GM06990 (cell line): ENCODE data around the gene CMTR1.
A peak's percentile ranks its signal among the peaks of the same experiment; 100 is the strongest.

Experiments
- DNase-seq: peaks from one replicate; pipeline ENCODE4 v3.0.0-alpha.2; 2011; ENCODE audit not compliant: insufficient read length; ENCODE audit errors: extremely low read depth
- H3K27me3 ChIP-seq: replicated peaks from 2 replicates; pipeline ENCODE4 v1.6.0; 2011; ENCODE audit warnings: low read length; ENCODE audit not compliant: control insufficient read depth, insufficient read depth
- H3K36me3 ChIP-seq: 2 replicates; pipeline ENCODE4 v1.5.1; 2011; ENCODE audit warnings: low read length; ENCODE audit not compliant: control insufficient read depth, insufficient read depth
- H3K4me3 ChIP-seq: replicated peaks from 2 replicates; pipeline ENCODE4 v1.5.1; 2011; ENCODE audit warnings: low read depth, mild to moderate bottlenecking, control low read depth, low read length
- TF ChIP-seq, protein P1 (sequence below): IDR thresholded peaks from 2 replicates; pipeline ENCODE4 v1.5.1; 2011; ENCODE audit warnings: low read length, control low read depth, mild to moderate bottlenecking, inconsistent platforms; ENCODE audit not compliant: insufficient read depth, poor library complexity, severe bottlenecking

The CMTR1 gene

DNA sequence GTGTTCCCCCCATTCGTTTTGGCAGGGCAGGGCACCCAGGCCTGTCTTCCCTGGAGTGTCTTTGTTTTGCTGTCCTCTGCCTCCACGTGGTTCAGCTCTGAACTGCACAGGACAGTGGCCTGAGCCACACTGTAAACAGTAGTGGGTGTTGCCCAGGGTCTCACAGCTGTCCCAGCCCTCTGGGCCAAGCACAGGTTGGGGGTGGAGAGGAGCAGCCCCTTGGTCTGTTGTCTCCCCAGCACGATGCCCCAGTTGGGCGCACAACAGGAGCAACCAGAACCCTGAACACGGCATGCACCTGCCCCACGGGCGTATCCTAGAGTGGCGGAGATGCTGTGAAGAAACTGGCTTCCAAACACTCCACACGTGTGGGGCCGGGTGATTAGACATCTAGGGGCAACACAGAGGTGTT, 52.3 kb downstream of the CMTR1 start:
- no peak overlapping the region for H3K4me3 ChIP-seq
- H3K36me3 ChIP-seq, result peaks cover 48% of the 10 kb centered on the region
- no peaks in the 10 kb centered on the region for H3K27me3 ChIP-seq
- DNase-seq, result no peak
- TF ChIP-seq, protein P1, sequence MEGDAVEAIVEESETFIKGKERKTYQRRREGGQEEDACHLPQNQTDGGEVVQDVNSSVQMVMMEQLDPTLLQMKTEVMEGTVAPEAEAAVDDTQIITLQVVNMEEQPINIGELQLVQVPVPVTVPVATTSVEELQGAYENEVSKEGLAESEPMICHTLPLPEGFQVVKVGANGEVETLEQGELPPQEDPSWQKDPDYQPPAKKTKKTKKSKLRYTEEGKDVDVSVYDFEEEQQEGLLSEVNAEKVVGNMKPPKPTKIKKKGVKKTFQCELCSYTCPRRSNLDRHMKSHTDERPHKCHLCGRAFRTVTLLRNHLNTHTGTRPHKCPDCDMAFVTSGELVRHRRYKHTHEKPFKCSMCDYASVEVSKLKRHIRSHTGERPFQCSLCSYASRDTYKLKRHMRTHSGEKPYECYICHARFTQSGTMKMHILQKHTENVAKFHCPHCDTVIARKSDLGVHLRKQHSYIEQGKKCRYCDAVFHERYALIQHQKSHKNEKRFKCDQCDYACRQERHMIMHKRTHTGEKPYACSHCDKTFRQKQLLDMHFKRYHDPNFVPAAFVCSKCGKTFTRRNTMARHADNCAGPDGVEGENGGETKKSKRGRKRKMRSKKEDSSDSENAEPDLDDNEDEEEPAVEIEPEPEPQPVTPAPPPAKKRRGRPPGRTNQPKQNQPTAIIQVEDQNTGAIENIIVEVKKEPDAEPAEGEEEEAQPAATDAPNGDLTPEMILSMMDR, result peak; percentile 31

DNA sequence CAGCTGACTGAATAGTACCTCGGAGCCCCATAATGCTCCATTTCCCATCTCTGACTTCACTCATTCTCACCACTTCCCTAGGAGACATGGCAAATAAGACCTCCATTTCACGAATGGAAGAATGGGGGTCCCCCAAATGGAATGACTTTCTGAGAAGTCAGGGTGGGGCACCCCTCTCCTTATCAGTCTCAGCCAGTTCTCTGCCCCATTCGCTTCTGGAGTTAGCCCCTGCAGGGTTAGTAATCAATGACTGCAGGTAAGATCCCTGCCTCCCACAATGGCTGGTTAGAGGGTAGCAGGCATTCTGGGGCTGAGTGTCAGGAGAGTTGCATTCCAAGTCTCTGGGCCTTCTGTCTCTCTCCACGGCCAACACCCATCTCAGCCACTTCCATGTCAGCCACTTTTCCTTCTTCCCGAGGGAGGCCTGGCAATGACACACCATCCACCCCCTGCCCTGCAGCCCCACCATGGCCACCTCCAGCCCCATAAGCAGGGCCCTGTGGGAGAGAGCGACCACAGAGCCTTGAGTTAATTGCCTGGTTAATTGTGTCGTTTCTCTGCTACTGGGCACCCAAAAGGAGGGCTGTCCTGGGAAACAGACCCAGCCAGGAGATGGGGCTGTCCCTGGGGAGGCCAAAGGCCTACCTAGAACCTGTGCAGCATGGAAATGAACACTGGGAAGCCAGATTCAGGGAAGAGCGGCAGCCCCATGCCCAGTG, 53.3 kb downstream of the CMTR1 start:
- DNase-seq, result no peak
- TF ChIP-seq, protein P1, result no peak
- Histone ChIP-seq H3K4me3 (no peak overlapping the region), H3K36me3 (peaks cover 41% of the 10 kb centered on the region), H3K27me3 (no peaks in the 10 kb centered on the region)

DNA sequence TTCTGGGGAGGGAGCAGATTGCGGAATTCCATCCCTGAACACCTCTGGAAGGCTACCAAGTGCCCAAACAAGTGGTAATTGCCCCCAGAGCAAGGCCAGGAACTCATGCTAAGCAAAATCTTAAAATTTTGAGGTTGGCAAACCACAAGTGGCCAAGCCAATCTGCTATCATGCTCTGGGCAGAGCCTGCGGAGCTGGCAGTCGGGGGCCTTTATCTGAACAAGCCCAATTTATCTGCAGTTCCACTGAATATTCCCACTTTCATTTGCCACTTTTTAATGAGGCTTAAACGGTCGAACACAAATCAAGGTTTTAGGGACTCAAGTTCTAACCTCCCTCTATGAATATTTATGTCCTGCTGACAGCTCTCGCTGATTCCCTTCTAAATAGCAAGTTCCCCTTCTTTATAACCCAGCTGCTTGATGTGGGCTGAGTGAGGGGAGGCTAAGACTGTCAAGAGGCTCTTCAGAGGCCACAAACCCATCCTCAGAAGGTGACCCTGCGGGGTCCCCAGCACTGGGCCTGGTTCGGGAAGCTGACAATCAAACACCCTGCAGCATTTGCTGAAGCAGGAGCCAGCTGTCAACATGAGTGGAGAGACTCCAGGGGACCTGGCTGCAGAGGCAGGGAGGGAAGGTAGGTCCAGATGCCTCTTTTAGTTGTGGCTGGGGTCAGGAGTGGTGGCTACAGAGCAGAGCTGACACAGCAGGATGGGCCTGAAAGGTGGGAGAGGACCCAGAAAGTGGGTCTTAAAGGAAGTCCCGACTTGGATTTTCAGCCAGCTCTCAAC, 54.8 kb downstream of the CMTR1 start:
- no peak overlapping the region for H3K4me3 ChIP-seq
- DNase-seq, result no peak
- H3K36me3 ChIP-seq, result peaks cover 27% of the 10 kb centered on the region
- TF ChIP-seq, protein P1, result no peak
- no peaks in the 10 kb centered on the region for H3K27me3 ChIP-seq

DNA sequence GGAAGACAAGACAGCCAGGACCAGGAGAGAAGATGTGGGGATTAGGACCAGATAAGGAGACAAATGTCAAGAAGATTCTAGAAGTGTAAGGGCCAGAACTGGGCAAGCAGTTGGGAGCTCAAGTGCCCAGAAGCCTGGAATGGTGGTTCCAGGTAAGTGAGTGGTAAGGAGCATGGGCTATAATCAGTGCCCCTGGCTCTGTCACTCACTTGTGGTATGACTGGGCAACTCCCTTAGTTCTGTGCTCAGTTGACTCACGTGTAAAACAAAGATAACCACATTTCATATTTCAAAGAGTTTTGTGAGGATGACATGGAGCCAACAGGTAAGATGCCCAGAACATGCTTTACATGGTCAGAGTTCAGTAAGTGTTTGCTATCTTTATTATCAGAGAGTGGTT, 55.5 kb downstream of the CMTR1 start:
- Histone ChIP-seq H3K27me3 (no peaks in the 10 kb centered on the region), H3K36me3 (peaks cover 21% of the 10 kb centered on the region), H3K4me3 (no peak overlapping the region)
- DNase-seq, result no peak
- TF ChIP-seq, protein P1, result no peak

DNA sequence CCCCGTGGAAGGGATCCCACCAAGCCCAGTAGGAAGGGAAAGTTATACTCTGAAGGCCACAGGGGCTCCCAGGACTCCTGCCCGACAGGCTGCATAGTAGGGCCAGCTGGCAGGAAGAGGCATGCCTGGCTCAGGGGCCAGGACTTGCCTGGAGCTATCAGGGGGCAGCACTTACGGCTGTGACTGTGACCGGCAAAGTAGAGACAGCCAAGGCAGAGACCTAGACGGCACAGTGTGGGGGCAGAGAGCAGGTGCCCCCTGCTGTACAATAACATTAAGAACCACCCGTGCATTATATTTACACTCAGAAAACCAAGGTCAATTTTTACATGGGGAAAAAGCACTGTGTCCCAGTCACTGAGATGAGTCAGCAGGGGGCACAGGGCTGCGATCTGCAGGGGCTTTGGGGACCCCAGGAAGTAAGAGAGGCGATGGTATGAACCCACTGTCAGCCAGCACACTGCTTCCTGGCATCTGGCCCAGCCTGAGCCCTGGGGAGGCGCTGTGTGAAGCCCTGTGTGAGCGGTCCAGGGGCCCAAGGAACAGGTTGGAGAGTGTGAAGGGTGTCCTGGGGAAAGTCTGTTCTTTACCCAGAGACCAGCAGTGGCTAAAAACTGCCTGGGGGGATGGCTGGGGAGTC, 56.8 kb downstream of the CMTR1 start:
- peaks cover 17% of the 10 kb centered on the region for H3K36me3 ChIP-seq
- no peaks in the 10 kb centered on the region for H3K27me3 ChIP-seq
- no peak for DNase-seq
- no peak overlapping the region for H3K4me3 ChIP-seq
- TF ChIP-seq, protein P1, result peak; percentile 35
